Measurements from ENCODE around the gene GGACT. TPM values are rescaled to one million over a fixed set of nuclear protein-coding genes. Genes with fewer than 3 reads are reported as not detected.

Gene GGACT
- total RNA-seq, 2 donors from 2014 or later, result 6.7 to 10.0 TPM

- Histone ChIP-seq H3K4me1 (no peaks in the 10 kb centered on the region), H3K36me3 (no peaks in the 10 kb centered on the region), H3K27me3 (no peaks in the 10 kb centered on the region), H3K9ac (ENCODE audit: low read depth in 2 of 2, low read length in 2 of 2) (no peak overlapping the region), H3K27ac (no peak overlapping the region), H3K9me3 (no peaks in the 10 kb centered on the region), H3K4me3 (no peak overlapping the region)
- TF ChIP-seq CTCF (IDR thresholded peaks at IDR 0.05), result no peak
- intact Hi-C loops (cut with DNase I), result no loop called here
- no peak for DNase-seq
Observed at GRCh38 chr13:100491164-100491842, 97.3 kb downstream of the GGACT start.

- Histone ChIP-seq H3K4me1 (no peaks in the 10 kb centered on the region), H3K27ac (no peak overlapping the region), H3K4me3 (no peak overlapping the region), H3K9ac (ENCODE audit: low read depth in 2 of 2, low read length in 2 of 2) (no peak overlapping the region), H3K9me3 (no peaks in the 10 kb centered on the region), H3K36me3 (no peaks in the 10 kb centered on the region), H3K27me3 (no peaks in the 10 kb centered on the region)
- TF ChIP-seq CTCF (IDR thresholded peaks at IDR 0.05), result no peak
- DNase-seq, result no peak
- intact Hi-C loops (cut with DNase I), result no loop called here
Observed at GRCh38 chr13:100490692-100491091, 97.9 kb downstream of the GGACT start.

DNA sequence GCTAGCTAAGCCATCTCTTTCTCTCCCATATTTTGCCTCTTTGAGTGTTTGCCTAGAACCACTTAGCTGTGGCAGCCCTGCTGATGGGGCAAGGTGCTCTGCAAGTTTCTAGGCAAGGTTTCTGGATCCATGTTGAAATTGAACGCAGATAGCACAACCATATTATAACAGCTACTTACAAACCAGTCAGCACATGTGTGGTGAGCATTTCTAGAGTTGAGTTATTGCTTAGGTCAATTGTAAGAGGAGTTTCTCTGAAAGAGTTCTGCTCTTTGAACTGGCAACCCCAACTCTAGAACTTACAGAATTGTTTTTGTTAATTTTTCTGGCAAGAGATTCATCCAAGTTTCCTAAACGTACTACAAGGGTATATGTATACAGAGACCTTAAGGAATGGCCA, 103.3 kb downstream of the GGACT start:
- no peak overlapping the region for H3K9ac ChIP-seq (ENCODE audit: low read depth in 2 of 2, low read length in 2 of 2)
- DNase-seq, result no peak
- H3K27ac ChIP-seq, result no peak overlapping the region
- no peaks in the 10 kb centered on the region for H3K27me3 ChIP-seq
- intact Hi-C loops (cut with DNase I), result no loop called here
- no peak overlapping the region for H3K4me3 ChIP-seq
- no peak for TF ChIP-seq CTCF (IDR thresholded peaks at IDR 0.05)
- no peaks in the 10 kb centered on the region for H3K4me1 ChIP-seq
- no peaks in the 10 kb centered on the region for H3K36me3 ChIP-seq
- no peaks in the 10 kb centered on the region for H3K9me3 ChIP-seq

DNA sequence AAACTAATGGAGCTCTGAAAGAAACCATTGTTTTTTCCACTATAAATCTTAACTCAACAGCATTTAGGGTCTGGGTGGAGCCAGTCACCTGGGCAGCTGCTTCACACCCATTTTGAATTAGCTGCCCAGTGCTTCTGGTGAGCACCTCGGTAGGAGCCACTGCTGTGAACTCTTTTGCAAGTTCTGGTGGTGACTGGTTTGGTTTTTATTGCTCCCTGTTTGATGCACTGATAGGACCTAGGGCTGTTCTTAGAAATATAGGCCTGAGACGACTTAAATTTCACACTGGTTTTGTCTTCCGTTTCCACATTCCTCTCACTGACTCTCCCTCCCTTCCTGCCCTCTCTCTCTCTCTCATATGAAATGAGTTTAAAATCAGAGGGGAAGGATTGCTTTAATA, 103.9 kb downstream of the GGACT start:
- H3K27ac ChIP-seq, result peak overlapping the region; percentile 4
- no peak overlapping the region for H3K9ac ChIP-seq (ENCODE audit: low read depth in 2 of 2, low read length in 2 of 2)
- TF ChIP-seq CTCF (IDR thresholded peaks at IDR 0.05), result no peak
- intact Hi-C loops (cut with DNase I), result no loop called here
- no peaks in the 10 kb centered on the region for H3K9me3 ChIP-seq
- H3K4me3 ChIP-seq, result no peak overlapping the region
- peak; percentile 69 for DNase-seq
- H3K4me1 ChIP-seq, result no peaks in the 10 kb centered on the region
- no peaks in the 10 kb centered on the region for H3K27me3 ChIP-seq
- no peaks in the 10 kb centered on the region for H3K36me3 ChIP-seq

- no peaks in the 10 kb centered on the region for H3K9me3 ChIP-seq
- DNase-seq, result no peak
- intact Hi-C loops (cut with DNase I), result no loop called here
- H3K36me3 ChIP-seq, result no peaks in the 10 kb centered on the region
- TF ChIP-seq CTCF (IDR thresholded peaks at IDR 0.05), result no peak
- H3K27ac ChIP-seq, result peak overlapping the region; percentile 4
- H3K4me1 ChIP-seq, result no peaks in the 10 kb centered on the region
- H3K4me3 ChIP-seq, result no peak overlapping the region
- no peaks in the 10 kb centered on the region for H3K27me3 ChIP-seq
- no peak overlapping the region for H3K9ac ChIP-seq (ENCODE audit: low read depth in 2 of 2, low read length in 2 of 2)
Observed at GRCh38 chr13:100483841-100484381, 104.7 kb downstream of the GGACT start.
